Measurements from ENCODE around the gene TFDP2. TPM values are rescaled to one million over a fixed set of nuclear protein-coding genes. Genes with fewer than 3 reads are reported as not detected.

The TFDP2 gene
- total and polyA plus RNA-seq, 2 of the 8 experiments (the other 6 are each of a cell fraction or from before 2014, with no cell fraction given), result 41.1 to 119 TPM

- TF ChIP-seq CHD7 (IDR thresholded peaks at IDR 0.05; ENCODE audit: insufficient replicate concordance, low read length) (no peak), SUZ12 (IDR thresholded peaks at IDR 0.05; ENCODE audit: low read length) (no peak), CTBP2 (IDR thresholded peaks at IDR 0.05; ENCODE audit: borderline replicate concordance, insufficient read depth, insufficient read length, low read length) (no peak), KDM1A (IDR thresholded peaks at IDR 0.05; ENCODE audit: borderline replicate concordance, low read length) (no peak), ZNF274 (IDR thresholded peaks at IDR 0.05; ENCODE audit: borderline replicate concordance, extremely low read depth, low read length) (no peak), EP300 (IDR thresholded peaks at IDR 0.05; ENCODE audit: borderline replicate concordance in 1 of 2, low read depth in 2 of 2, low read length in 2 of 2) (no peak), YY1 (IDR thresholded peaks at IDR 0.05; ENCODE audit: low read depth, low read length) (no peak), CEBPB (IDR thresholded peaks at IDR 0.05; ENCODE audit: low read depth, low read length) (no peak), RBBP5 (IDR thresholded peaks at IDR 0.05; ENCODE audit: borderline replicate concordance, low read depth, low read length) (no peak), CHD1 (IDR thresholded peaks at IDR 0.05; ENCODE audit: low read depth, low read length) (no peak), GTF2F1 (IDR thresholded peaks at IDR 0.05; ENCODE audit: borderline replicate concordance, low read depth, low read length) (no peak)
Observed at GRCh38 chr3:141949972-141950371, 199.4 kb downstream of the TFDP2 start (continued).

Measured in H1 (cell line).